Stimulated activated CD4-positive, alpha-beta T cell treated with anti-CD3 and anti-CD28 coated beads, TNF-alpha, amount 100 ng/mL, for 48 hours (primary cell): ENCODE measurements around the gene ZSCAN22.
"Not testable (repeated sequence)": the region's sequence is repeated elsewhere in the genome, so short reads cannot be mapped to it uniquely, and the experiment has no call there.

Source experiments
- DNase-seq, 3 donors: peaks; one replicate each; pipeline ENCODE4 v3.0.0-alpha.2; 2020; ENCODE audit warnings: low read depth in 3 of 3

The ZSCAN22 gene

DNA sequence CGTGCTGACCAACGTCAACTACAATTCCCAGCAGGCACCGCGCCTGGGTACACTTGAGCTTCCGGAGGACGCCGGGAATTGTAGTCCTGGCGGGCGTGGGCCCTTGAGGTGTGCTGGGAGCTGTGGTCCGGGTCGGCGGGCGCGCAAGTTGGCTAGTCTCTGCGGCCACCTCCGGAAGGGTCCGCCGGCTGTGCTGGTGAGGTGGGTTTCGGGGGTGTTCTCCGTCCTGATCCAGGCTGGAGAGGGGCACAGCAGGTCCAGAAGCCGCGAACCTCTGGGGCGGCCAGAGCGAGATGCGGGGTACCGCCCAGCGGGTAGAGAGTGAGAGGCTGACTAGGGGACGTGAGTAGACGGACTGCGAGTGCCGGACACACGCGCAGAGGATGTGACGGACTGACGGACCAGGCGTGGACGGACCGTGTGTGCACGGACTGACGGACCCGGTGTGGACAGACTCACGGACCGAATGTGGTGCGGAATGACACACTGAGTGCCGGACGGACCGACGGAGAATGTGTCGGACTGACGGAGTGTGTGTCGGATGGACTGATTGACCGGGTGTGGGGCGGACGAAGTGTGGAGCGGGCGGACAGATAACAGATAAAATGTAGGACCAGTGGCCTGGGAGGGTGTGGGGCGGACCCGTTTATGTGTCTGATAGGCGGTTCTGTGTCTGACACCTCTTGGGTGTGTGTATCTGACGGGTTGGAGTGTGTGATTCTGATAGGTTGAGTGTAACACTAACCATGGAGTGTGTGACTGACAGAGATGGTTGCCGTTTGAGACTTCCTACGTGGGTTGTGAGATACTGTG, at the start of gene ZSCAN22:
ZSCAN22 (plus strand) TSS at position 81 of the 813 bp plus-strand sequence. CDS start 7,809 bp downstream, outside the sequence.
- peak; percentile 85 to 90 (median 88) for DNase-seq

- DNase-seq, result no peak
Measured at GRCh38 chr19:58277197-58277596, 49.6 kb upstream of the ZSCAN22 start.

DNA sequence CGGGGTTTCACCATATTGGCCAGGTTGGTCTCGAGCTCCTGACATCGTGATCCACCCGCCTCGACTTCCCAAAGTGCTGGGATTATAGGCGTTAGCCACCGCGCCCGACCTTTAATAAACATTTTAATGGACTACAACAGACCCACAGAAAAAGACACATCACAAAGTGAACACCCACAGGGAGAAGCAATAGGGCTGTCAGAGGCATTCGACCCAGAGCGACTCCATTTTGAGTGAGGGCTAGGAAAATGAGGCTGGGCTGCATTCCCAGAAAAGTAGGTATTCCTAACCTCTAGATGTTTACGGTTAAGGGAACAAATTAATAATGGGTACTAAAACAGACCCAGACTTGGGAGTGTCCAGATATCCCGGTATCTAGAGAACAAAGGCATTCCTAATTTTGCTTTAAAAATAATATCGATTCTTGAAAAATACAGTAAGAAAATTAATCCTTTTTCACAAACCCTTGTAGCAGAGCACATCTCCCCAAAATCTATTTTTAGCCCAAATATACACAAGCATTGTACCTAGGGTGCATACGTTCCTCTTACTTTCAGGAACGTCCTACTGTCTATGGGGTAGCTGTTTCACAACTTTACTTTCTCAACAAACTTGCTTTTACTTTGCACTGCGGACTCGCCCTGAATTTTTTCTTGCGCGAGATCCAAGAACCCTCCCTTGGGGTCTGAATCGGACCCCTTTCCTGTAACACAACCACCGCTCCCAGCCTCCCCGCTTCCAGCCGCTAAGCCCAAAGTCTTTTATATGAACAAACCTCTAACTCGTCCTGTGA, 48.9 kb upstream of the ZSCAN22 start:
- no peak for DNase-seq

DNA sequence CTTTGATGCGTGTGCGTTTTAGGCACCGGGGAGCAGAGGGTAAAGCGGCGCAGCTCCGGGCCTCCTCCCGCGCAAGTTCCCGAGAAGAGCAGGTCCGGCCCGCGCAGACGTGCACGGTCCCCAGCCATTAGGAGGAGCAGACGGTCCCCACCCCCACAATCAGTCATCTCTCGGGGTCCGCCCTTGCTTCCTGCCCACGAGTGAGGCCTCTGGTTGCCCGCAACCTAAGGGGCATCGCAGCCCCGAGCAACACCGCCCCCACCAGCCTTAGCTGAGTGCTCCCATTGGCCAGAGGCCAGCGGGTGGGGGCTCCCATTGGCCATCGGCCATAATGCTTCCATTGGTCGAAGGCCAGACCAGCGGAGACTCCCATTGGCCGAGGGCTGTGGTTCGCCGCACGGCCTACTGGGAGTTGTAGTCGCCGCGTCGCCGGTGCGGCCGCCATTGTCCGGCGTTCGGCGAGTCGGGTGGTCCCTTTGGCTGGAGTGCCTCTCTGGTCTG, 48.2 kb upstream of the ZSCAN22 start, which contains the start of gene ZNF8:
ZNF8 (plus strand) TSS at position 415 of the 501 bp plus-strand sequence. CDS start 127 bp downstream, outside the sequence.
- peak; percentile 93 to 98 (median 95) for DNase-seq

DNA sequence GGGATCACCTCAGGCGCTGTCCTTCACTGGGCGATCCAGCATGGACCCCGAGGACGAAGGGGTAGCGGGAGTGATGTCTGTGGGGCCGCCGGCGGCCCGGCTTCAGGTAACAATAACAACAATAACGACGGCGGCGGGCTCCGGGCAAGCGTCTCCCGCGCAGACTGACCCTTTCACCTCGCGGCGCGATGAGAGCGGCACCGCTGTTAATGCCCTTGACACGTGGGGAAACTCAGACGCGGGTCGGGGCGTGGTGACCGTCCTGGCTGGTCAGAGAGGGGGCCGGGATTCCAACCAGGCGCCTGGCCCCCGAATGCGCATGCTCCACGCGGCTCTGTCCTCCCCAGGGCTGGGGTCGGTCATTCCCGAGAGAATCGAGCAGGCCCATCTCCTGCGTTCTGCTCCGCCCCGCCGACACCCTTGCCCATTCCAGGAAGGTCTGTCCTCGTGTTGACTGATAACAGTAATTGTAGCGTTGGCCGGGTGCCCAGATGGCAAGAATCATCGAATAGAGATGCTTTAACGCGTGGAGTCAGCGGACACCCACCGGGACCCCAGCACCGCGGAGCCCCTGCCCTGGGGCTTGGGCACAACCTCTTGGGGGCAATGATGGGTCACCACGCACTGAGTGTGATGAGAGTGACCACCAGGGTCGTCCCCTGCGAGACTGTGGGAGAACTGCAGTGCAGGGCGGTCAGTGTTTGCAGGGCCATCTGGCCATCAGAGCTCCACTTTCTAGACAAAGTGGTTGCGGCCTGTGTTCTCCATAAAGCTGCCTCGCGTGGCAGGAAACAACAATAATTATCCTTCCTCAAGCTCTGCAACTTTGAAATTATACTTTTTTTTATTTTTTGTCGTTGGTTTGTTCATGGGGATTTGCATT, 47.5 kb upstream of the ZSCAN22 start:
- DNase-seq, result peak; percentile 25 to 29 (median 28)

GRCh38 chr19:58279925-58280316, 46.9 kb upstream of the ZSCAN22 start:
- DNase-seq, result no peak

DNA sequence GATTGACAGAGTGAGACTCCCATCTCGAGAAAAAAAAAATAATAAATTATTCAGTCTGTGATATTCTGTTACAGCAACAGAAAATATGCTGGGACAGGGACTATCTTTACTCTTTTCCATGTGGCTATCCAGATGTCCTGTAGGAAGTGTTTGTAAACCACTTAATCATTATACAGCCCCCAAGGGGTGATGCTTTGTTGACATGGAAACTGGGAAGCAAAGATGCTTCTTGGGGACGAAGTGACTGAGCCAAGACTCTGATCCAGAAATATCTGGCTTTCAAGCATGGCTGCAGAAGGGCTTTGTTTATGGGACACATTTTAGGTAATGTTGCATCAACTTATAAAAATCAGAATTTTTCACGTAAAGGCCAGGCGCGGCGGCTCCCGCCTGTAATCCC, 42.6 kb upstream of the ZSCAN22 start:
- DNase-seq, result no peak

GRCh38 chr19:58291943-58292342, 34.9 kb upstream of the ZSCAN22 start:
- DNase-seq, result no peak

DNA sequence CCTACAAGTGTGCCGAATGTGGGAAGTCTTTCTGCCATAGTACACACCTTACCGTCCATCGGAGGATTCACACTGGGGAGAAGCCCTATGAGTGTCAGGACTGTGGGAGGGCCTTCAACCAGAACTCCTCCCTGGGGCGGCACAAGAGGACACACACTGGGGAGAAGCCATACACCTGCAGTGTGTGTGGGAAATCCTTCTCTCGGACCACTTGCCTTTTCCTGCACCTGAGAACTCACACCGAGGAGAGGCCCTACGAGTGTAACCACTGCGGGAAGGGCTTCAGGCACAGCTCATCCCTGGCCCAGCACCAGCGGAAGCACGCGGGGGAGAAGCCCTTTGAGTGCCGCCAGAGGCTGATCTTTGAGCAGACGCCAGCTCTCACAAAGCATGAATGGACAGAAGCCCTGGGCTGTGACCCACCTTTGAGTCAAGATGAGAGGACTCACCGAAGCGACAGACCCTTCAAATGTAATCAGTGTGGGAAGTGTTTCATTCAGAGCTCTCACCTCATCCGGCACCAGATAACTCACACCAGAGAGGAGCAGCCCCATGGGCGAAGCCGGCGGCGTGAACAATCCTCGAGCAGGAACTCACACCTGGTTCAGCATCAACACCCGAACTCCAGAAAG, 31.9 kb upstream of the ZSCAN22 start:
- no peak for DNase-seq

GRCh38 chr19:58296104-58296503, 30.7 kb upstream of the ZSCAN22 start:
- no peak for DNase-seq

DNA sequence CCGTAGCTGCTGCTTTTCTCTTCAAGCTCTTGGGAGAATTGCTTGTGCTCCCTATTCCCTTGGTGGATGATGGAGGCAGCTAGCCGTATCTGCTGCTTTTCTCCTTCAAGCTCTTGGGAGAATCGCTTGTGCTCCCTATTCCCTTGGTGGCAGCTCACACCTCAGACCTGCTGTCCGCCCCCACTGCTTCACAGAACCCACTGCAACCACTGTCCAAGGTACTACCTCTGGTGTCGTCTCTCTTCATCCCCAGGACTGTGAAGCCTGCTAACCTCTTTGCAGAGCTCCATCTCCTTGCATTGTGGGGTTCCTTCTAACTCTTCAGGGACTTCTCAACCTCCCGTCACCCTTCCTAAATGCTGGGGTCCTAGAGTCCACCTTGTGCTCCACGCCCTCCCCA, 26.2 kb upstream of the ZSCAN22 start:
- DNase-seq, result no peak

GRCh38 chr19:58304255-58304654, 22.5 kb upstream of the ZSCAN22 start:
- DNase-seq, result no peak

- no peak for DNase-seq
Measured at GRCh38 chr19:58304748-58305064, 22.1 kb upstream of the ZSCAN22 start.

DNA sequence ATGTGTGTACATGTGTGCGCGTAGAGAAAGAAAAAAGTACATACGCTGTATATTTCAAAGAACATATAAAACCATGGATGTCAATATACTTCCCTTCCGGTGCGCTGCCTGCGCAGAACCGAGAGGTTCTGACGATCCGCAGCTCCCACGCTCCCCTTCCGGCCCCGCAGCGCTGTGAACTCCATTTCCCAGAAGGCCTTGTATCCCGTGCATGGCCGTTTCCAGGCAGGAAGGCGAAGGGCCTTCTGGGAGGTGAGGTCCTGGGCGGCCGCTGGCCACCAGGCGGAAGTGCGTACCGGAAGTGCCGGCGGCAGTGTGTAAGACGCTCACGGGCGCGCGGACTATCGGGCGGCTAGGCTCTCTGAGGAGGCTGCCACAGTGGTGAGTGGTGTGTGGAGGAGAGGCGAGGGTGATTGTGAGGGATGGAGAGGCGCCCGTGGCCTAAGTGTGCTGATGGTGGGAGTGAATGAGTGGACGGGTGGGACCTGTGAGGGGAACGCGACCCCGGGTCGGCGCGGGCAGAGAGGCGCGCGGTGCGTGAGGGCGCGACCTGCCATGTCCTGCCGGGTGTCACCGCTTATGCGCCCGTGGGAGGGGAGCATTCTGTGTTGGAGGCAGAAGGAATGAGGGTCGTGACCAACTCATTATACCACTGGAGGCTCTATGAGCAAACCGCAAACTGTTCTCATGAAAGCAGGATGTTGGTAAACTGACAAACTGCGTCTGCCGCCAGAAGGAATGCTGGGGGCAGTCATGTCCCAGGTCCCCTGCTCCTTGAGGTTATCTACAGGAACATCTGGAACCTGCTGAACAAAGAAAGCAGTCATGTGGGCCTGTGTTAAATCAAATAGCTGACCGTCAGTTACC, 21.5 kb upstream of the ZSCAN22 start, which contains the start of gene ERVK3-1:
ERVK3-1 (plus strand) TSS at position 313 of the 867 bp plus-strand sequence. CDS start 6,792 bp downstream, outside the sequence.
- DNase-seq, result peak; percentile 85 to 93 (median 89)

DNA sequence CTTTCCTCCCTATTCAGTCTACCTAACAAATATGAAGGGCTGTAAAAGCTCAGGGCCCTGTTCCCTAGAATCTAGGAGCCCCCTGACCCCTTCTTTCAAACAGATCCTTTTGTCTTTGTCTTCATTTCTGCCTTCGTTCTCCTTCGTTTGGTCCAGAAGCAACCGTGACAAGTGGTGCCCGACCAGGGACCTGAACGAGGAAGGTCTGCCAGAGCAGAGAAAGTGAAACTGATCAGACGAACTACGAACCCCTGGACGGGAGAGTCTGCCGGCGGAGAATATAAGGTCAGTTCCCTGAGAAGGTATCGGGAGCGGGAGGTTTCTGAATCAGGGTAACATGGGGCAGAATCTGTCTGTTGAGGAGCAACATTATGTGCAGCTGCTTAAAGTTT, 20.9 kb upstream of the ZSCAN22 start:
- DNase-seq, result no peak

- no peak for DNase-seq
Measured at GRCh38 chr19:58307736-58308135, 19.1 kb upstream of the ZSCAN22 start.

GRCh38 chr19:58310685-58311084, 16.1 kb upstream of the ZSCAN22 start:
- DNase-seq, result not testable (repeated sequence)

GRCh38 chr19:58311345-58311865, 15.4 kb upstream of the ZSCAN22 start:
- no peak for DNase-seq

DNA sequence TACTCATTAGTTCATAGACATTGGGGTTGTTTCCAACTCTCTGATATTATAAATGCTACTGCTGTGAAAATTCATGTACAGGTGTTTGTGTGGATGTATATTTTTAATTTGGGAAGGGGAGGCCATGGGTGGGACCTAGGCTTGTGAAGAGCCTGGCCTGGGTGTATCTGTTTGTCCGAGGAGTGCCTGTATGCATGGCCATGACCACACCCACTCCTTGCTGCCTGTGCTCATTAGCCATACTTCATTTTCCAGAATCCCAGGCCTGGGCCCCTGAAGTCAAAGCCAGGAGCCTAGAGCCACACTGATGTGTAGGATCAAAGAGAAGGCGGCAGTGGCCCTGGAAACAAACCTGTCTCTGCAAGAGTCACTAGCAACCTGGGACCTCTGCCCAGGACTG, 11.2 kb upstream of the ZSCAN22 start:
- DNase-seq, result no peak
